Adrenal gland (tissue), 5 donors: ENCODE data around the gene APBB2.
"Not testable (repeated sequence)": the region's sequence is repeated elsewhere in the genome, so short reads cannot be mapped to it uniquely, and the experiment has no call there.

ENCODE experiments used
- POLR2A ChIP-seq, 2 donors: fragments of 450-650 bp; IDR thresholded peaks; one replicate each; pipeline ENCODE4 v1.6.1; 2017; ENCODE audit warnings: antibody characterized with exemption in 2 of 2, mild to moderate bottlenecking in 2 of 2, moderate library complexity in 1 of 2
- TF ChIP-seq, protein P1 (sequence below), 6 experiments: fragments of 450-650 bp in 4 of 6; fragments of 200-600 bp in 2 of 6; sonication (generic) in 1 of 6; IDR thresholded peaks; 1 replicate in 5 of 6; 2 replicates in 1 of 6; pipeline versions ENCODE4 v1.5.1 to v1.8.0; 2016 to 2021; ENCODE audit warnings: antibody characterized with exemption in 6 of 6, mild to moderate bottlenecking in 2 of 6, moderate library complexity in 1 of 6
- donor health status: DM: no; HTN: no; CAD: no.

DNA sequence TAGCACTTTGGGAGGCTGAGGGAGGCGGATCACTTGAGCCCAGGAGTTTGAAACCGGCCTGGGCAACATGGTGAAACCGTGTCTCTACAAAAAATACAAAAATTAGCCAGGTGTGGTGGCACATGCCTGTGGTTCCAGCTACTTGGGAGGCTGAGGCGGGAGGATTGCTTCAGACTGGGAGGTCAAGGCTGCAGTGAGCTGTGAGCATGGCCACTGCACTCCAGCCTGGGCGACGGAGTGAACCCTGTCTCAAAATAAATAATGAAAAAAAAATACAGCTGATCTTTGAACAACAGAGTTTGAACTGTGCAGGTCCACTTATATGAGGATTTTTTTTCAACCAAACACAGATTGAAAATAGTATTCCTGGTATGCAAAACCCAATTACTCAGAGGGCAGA is 397.2 kb downstream of the APBB2 start:
- TF ChIP-seq, protein P1, sequence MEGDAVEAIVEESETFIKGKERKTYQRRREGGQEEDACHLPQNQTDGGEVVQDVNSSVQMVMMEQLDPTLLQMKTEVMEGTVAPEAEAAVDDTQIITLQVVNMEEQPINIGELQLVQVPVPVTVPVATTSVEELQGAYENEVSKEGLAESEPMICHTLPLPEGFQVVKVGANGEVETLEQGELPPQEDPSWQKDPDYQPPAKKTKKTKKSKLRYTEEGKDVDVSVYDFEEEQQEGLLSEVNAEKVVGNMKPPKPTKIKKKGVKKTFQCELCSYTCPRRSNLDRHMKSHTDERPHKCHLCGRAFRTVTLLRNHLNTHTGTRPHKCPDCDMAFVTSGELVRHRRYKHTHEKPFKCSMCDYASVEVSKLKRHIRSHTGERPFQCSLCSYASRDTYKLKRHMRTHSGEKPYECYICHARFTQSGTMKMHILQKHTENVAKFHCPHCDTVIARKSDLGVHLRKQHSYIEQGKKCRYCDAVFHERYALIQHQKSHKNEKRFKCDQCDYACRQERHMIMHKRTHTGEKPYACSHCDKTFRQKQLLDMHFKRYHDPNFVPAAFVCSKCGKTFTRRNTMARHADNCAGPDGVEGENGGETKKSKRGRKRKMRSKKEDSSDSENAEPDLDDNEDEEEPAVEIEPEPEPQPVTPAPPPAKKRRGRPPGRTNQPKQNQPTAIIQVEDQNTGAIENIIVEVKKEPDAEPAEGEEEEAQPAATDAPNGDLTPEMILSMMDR (IDR thresholded peaks at IDR 0.05): not testable (repeated sequence)
- TF ChIP-seq POLR2A (IDR thresholded peaks at IDR 0.05): not testable (repeated sequence)
